ENCODE data around the gene NKAIN1. TPM values are rescaled to one million over a fixed set of nuclear protein-coding genes. Genes with fewer than 3 reads are reported as not detected.

The NKAIN1 gene
- total and polyA plus RNA-seq, 10 donors, result 0.08 TPM; not detected in 9

DNA sequence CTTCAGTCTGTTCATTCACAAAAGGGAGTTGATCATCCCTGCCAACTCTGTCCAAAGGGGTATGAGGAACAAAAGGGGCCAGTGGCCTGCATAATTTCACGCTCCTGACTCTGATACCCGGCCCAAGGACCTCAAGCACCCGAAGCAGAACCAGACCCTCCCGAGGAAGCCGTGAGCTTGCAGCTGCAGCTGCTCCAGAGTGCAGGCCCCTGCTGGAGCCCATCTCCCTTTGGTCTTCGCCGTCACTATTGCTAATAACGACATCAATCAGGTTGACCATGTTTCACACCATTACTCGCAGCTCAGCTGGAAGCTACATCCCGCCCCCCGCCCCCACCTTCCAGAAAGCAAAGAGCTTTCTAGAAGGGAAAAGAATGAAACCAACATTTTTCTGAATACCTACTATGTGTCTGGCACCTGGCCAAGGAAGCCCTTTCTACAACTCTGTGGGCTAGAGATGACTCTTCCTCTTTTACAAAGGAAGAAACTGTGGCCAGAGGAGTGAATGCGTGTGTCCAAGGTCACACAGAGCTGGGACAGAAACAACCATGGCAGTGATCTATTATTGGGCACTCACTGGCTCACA lies 5.5 kb downstream of the NKAIN1 start:
- Histone ChIP-seq H3K27ac (no peak overlapping the region), H3K9me3 (no peaks in the 10 kb centered on the region), H3K27me3 (replicated peaks in 1 of 7) (peaks cover 0 to 57% (median 35%) of the 10 kb centered on the region in 7 donors), H3K4me3 (no peak overlapping the region), H3K36me3 (no peaks in the 10 kb centered on the region), H3K4me1 (peaks cover 0 to 8% (median 5%) of the 10 kb centered on the region in 6 donors)
- 50 to 61% (median 52%) methylated on average over 11 to 12 of the region's 12 CpGs for WGBS, 5 donors
- TF ChIP-seq POLR2A (IDR thresholded peaks at IDR 0.05), result no peak
- no peak for TF ChIP-seq POLR2AphosphoS5 (IDR thresholded peaks at IDR 0.05)
- TF ChIP-seq, protein P1, sequence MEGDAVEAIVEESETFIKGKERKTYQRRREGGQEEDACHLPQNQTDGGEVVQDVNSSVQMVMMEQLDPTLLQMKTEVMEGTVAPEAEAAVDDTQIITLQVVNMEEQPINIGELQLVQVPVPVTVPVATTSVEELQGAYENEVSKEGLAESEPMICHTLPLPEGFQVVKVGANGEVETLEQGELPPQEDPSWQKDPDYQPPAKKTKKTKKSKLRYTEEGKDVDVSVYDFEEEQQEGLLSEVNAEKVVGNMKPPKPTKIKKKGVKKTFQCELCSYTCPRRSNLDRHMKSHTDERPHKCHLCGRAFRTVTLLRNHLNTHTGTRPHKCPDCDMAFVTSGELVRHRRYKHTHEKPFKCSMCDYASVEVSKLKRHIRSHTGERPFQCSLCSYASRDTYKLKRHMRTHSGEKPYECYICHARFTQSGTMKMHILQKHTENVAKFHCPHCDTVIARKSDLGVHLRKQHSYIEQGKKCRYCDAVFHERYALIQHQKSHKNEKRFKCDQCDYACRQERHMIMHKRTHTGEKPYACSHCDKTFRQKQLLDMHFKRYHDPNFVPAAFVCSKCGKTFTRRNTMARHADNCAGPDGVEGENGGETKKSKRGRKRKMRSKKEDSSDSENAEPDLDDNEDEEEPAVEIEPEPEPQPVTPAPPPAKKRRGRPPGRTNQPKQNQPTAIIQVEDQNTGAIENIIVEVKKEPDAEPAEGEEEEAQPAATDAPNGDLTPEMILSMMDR (IDR thresholded peaks at IDR 0.05 in 8 of 11, conservative IDR thresholded peaks at IDR 0.05 in 3 of 11), result no peak
- DNase-seq, result no peak
- intact Hi-C loops (cut with DNase I; ENCODE audit: low total_unique reads), result no loop called here

DNA sequence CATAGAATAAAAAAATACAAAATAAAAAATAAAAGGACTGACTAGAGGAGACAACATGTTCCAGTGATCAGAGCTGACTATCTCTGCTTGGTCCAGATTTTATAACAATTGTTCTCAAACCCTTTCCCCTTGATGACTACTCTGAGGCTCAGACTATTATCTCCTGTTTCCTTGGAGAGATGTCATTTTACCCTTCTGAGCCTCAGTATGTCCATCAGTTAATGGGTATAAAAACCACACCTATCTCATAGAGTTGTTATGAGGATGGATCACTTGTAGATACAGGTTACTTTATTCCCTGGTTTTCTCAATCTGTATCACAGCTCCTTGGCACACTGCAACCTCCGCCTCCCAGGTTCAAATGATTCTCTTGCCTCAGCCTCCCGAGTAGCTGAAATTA lies 7.0 kb downstream of the NKAIN1 start:
- Histone ChIP-seq H3K36me3 (no peaks in the 10 kb centered on the region), H3K4me1 (no peaks in the 10 kb centered on the region), H3K27ac (no peak overlapping the region), H3K4me3 (no peak overlapping the region), H3K9me3 (no peaks in the 10 kb centered on the region), H3K27me3 (replicated peaks in 1 of 7) (peaks cover 0 to 42% (median 20%) of the 10 kb centered on the region in 7 donors)
- intact Hi-C loops (cut with DNase I; ENCODE audit: low total_unique reads), result no loop called here
- no peak for TF ChIP-seq POLR2A (IDR thresholded peaks at IDR 0.05)
- TF ChIP-seq, protein P1 (IDR thresholded peaks at IDR 0.05 in 8 of 11, conservative IDR thresholded peaks at IDR 0.05 in 3 of 11), result no peak
- no peak for TF ChIP-seq POLR2AphosphoS5 (IDR thresholded peaks at IDR 0.05)
- WGBS, 5 donors, result 87 to 95% (median 94%) methylated on average over 2 of the region's 2 CpGs
- DNase-seq, result no peak

DNA sequence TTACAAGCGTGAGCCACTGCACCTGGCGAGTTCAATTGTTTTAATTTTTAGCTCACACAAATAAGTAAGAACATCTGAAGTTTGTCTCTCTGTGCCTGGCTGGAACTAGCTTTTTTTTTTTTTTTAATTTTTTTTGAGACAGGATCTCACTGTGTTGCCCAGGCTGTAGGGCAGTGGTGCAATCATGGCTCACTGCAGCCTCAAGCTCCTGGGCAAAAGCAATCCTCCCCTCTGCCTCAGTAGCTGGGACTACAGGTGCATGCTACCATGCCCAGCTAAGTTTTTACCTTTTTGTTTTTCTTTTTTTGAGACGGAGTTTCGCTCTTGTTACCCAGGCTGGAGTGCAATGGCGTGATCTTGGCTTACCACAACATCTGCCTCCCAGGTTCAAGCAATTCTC lies 7.9 kb downstream of the NKAIN1 start:
- no peak for TF ChIP-seq POLR2AphosphoS5 (IDR thresholded peaks at IDR 0.05)
- TF ChIP-seq, protein P1 (IDR thresholded peaks at IDR 0.05 in 8 of 11, conservative IDR thresholded peaks at IDR 0.05 in 3 of 11), result no peak
- no peaks in the 10 kb centered on the region for H3K9me3 ChIP-seq
- 90 to 94% (median 93%) methylated on average over 3 to 5 of the region's 5 CpGs for WGBS, 5 donors
- no peak overlapping the region for H3K27ac ChIP-seq
- H3K4me3 ChIP-seq, result no peak overlapping the region
- H3K27me3 ChIP-seq (replicated peaks in 1 of 7), result peaks cover 0 to 33% (median 13%) of the 10 kb centered on the region in 7 donors
- no peaks in the 10 kb centered on the region for H3K4me1 ChIP-seq
- intact Hi-C loops (cut with DNase I; ENCODE audit: low total_unique reads), result no loop called here
- H3K36me3 ChIP-seq, result no peaks in the 10 kb centered on the region
- DNase-seq, result no peak

DNA sequence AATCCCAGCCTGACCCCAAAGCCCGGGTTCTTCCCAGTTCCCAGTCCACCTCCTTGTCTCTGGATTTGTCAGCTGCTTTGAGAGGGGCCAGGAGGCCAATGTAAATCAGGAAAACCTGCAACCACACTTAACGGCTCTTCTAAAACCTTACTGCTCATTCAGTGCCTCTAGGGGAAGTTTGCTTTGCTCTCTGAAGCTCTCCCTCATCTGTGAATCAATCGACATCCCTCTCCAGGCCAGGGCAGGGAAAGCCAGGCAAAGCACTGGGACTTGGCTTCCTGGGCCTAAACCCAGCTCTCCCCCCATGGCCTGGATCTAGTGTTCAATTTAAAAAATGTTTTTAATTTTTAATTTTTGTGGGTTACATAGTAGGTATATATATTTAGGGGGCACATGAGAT lies 9.3 kb downstream of the NKAIN1 start:
- TF ChIP-seq, protein P1 (IDR thresholded peaks at IDR 0.05 in 8 of 11, conservative IDR thresholded peaks at IDR 0.05 in 3 of 11), result no peak
- TF ChIP-seq POLR2AphosphoS5 (IDR thresholded peaks at IDR 0.05) (no peak), POLR2A (IDR thresholded peaks at IDR 0.05) (no peak)
- Histone ChIP-seq H3K27me3 (replicated peaks in 1 of 7) (peaks cover 0 to 23% (median 0%) of the 10 kb centered on the region in 7 donors), H3K36me3 (no peaks in the 10 kb centered on the region), H3K4me3 (no peak overlapping the region), H3K9me3 (no peaks in the 10 kb centered on the region), H3K27ac (no peak overlapping the region), H3K4me1 (no peaks in the 10 kb centered on the region)
- WGBS, 5 donors, result 49 to 73% (median 54%) methylated on average over 3 of the region's 3 CpGs
- intact Hi-C loops (cut with DNase I; ENCODE audit: low total_unique reads), result no loop called here
- DNase-seq, result no peak
